HT-29 (cell line): Measurements from ENCODE around the gene ASTN2. TPM values are rescaled to one million over a fixed set of nuclear protein-coding genes. Genes with fewer than 3 reads are reported as not detected.

Source experiments
- DNase-seq: peaks from one replicate; pipeline ENCODE4 v3.0.0-alpha.2; 2015; ENCODE audit warnings: low spot score
- total RNA-seq: library from RNA; depleted of rRNA; stranded (reverse); fragments of >200 nt; shearing (Covaris generic); gene quantifications from 2 replicates; pipeline ENCODE4 v1.2.3, GENCODE V29; 2014

The ASTN2 gene
- total RNA-seq, 1 experiment from 2014 or later, result 4.0 TPM

DNA sequence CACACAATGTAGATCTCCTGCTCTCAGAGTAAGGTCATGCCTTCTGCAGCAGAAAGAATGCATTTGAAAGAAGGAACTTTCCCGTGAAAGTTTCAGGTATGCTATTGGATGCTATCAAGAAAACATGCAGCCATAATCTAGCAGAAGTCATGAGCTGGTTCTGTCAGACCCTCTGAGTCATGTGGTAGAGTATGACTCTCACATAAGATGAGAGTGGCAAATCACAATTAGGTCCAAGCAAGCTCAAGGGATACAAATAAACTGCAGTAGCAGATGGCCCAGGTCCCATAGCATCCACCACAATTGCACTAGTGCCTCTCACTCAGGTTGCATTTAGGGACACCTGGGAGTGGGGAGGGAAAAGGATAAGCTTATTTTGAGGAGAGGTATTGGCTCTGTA lies 292.8 kb downstream of the ASTN2 start:
- DNase-seq, result no peak

- DNase-seq, result no peak
Measured at GRCh38 chr9:117121316-117121715, 293.5 kb downstream of the ASTN2 start.

GRCh38 chr9:117120061-117120460 lies 294.8 kb downstream of the ASTN2 start:
- no peak for DNase-seq

DNA sequence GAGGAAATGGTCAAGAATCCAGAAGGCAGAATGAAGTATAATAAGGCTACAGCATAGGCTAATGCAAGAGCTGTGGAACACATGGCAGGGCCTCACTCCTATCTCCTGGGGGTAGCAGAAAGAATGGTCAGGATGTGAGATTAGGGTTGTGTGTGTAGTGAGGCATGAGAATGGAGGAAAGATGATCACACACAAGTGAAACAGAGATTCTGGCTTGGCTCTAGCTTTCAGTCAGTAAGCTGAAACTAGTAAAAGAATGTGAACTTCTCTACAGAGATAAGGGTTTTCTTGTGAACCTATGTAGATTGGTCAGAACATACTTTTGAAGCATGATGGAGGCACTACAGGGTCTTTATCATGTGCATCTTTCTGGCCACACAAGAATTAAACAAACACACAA lies 298.8 kb downstream of the ASTN2 start:
- DNase-seq, result no peak

- DNase-seq, result peak; percentile 22
Measured at GRCh38 chr9:117114768-117115167, 300.1 kb downstream of the ASTN2 start.

DNA sequence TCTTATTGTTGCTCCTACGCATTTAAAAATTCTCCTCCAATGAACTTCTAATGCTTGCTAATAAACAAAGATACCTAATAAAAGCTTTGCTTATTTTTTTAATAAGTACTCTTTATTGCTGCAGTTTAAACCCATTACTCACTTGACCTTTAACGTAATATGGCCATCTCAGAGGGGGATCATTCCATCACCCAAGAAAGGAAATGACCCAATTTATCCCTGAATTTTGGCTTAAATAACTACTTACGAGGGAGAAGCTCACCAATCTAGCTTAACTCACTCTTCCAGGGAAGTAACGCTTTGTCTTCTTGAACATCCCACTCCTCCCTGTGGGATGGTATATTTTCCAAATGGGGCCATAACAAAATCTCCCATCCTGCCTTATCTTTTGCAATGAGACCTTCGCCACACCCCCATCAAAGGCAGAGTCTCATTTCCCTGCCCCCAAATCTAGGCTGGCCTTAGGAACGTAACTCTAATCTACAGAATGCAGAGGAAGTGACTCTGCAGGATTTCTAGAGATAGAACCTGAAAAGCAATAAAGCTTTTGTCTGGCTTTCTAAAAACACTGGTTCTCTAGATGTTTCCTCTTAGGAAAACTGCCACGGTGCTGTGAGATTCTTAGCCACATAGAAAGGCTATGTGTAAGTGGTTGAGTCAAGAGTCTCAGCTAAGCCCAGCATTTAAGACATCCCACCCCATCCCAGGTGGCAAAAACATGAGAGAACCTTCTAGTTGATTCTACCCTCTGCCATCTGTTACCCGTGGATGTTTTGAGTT lies 310.0 kb downstream of the ASTN2 start:
- DNase-seq, result no peak

- no peak for DNase-seq
Measured at GRCh38 chr9:117104206-117104605, 310.7 kb downstream of the ASTN2 start.

DNA sequence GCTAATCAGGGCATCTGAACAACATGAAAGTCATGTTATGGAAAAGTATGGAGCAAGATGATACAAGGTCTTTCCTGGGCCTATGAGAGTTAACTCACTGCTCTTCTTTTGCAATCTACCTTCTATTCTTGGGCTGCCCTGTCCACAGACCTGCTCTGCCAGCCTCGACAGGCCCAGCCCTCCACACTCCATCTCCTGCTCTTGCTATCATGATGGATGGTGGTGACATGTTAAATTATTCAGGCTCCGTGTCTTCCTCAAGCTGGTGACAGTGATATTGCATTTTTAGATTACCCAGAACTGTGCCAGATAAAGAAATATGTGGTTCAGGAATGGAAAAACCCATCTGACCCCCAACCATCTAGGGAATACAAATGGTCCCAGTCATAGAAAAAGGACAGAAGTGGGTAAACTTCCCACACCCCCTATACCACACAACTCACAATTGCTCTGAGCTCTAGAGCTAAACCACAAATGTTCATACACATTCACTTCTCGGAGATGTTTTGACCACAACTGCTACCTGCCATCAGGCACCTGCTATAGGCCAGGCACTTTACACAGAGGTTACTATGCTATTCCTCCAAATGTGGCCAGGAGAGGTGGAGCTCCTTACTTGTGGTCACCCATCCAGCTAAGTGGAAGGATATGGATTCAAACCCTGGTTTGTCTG lies 311.3 kb downstream of the ASTN2 start:
- DNase-seq, result no peak

- no peak for DNase-seq
Measured at GRCh38 chr9:117101008-117101407, 313.8 kb downstream of the ASTN2 start.

- no peak for DNase-seq
Measured at GRCh38 chr9:117098331-117098730, 316.5 kb downstream of the ASTN2 start.

- DNase-seq, result no peak
Measured at GRCh38 chr9:117097761-117098160, 317.1 kb downstream of the ASTN2 start.

GRCh38 chr9:117096138-117096537 lies 318.7 kb downstream of the ASTN2 start:
- no peak for DNase-seq

DNA sequence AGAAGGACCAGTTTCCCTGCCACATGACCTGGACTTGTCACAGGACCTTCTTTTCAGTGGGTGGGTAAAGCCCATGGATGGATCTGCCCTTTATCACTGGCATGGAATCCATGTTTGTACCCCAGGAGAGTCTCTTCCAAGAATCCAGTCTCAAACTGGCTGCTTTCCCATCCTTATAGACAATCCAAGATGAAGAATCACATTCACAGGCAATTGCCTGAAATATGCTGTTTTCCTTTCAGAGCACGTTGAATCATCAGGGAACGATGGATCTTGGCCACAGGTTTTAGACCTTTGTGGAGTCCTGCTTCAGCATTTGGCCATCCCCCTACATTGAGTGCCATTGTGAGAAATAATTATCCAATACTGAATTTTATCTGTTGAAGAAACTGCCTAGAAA lies 319.8 kb downstream of the ASTN2 start:
- no peak for DNase-seq

DNA sequence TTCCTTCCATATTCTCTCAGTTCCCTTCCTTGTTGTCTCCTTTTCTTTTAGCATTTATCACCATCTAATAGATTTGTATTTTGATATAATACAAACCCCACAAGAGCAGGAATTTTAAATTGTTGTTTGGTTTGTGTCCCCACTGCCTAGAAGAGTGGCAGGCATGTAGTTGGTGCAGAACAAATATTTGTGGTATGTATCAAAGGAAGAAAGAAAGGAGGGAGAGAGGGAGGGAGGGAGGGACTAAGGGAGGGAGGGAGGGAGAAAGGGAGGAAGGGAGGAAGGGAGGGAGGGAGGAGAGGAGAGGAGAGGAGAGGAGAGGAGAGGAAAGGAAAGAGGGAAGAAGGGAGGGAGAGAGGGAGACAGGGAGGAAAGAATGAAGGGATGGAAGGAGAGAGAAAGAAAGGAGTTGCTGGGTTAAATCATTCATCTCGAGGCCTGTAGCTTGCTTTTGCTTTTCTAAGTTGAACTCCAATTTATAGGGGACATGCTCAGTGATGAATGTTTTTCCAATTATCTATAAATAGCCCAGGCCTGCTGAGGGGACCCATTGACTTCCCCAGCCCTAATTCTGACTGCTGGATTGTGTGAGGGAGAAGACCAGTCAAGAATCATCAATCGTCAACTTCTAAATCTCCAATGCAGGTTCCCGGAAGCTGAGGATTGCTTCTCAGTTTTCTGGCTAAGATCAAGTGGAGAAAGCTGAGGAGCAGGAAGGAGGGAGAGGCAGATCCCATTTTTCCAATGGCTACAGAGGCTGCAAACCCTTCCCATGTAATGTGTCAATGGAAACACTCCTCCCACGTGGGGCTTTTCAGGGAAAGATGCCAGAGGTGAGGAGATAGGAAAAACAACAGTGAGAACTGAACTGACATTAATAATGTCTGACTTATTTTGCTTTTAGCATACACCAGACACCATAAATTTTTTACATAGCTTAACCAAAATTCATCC lies 320.7 kb downstream of the ASTN2 start:
- no peak for DNase-seq

DNA sequence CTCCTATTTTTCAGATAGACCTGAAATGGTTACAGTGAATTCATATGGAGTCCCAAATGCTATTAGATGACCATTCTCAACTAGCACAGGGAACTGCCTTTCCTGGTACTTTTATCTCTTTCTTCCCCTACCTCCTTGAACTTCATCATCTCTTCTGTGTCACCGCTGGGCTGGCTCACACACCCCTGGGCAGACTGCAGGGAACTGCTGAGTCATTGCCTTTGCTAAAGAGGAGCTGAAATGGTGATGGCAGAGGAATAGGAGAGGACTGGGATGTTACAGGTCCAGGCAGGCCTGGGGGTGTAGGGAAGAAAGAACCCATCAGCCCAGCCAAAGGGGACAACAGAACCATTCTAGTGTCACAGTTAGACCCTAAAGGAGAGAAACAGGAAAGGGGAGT lies 322.3 kb downstream of the ASTN2 start:
- DNase-seq, result no peak

- DNase-seq, result no peak
Measured at GRCh38 chr9:117091529-117091928, 323.3 kb downstream of the ASTN2 start.

GRCh38 chr9:117088786-117089185 lies 326.1 kb downstream of the ASTN2 start:
- no peak for DNase-seq

GRCh38 chr9:117088140-117088539 lies 326.7 kb downstream of the ASTN2 start:
- no peak for DNase-seq

DNA sequence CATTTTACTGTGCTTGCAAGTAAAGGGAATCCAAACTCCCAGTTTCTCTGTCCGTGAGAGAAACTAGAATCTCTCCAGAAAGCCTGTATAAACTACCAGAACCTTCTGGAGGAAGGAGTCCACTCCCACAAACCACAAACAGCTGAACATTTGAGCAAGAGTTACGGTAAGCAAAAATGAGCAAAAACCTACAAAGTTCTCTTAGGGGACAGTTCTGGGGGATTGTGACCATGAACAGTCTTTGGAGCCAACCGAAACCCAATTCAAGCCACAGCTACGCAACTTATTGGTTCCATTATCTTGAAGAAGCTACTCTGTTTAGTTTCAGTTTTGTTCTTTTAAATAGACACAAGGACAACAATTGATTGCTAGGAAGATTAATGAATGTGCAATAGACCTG lies 330.6 kb downstream of the ASTN2 start:
- DNase-seq, result no peak

- no peak for DNase-seq
Measured at GRCh38 chr9:117083559-117083958, 331.3 kb downstream of the ASTN2 start.

DNA sequence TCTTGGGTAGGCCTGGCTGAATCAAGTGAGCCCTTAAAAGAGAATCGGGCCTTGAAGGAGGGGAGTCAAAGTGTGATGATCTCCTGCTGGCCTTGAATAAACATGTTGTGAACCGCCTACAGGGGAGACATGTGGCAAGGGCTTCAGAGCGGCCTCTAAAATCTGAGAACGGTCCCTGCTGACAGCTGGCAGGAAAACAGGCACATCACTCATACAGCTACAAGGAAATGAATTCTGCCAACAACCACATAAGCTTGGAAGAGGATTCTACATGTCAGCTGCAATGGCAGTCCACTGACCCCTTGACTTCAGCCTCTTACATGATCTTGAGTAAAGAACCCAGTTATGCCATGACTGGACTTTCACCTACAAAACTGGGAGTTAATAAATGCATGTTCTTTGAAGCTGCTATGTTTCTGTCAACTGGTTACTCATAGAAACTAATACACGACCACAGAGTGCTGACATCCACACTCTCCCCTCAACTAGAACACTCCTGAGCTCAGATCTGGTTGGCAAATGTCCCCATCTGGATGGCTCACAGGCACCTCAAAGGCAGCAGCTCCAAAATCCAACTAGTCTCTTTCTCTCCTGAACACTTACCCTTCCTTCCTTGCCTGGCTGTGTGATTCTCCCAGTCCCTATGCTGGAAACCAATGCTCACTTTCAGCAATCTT lies 333.1 kb downstream of the ASTN2 start:
- no peak for DNase-seq
